Stomach (tissue), 9 donors: Measurements from ENCODE around the gene PLXNB2. TPM values are rescaled to one million over a fixed set of nuclear protein-coding genes. Genes with fewer than 3 reads are reported as not detected.

Experiments
- DNase-seq, 2 donors: peaks; one replicate each; pipeline versions ENCODE4 v3.0.0 to v3.0.0-alpha.2; 2013 to 2019
- H3K27ac ChIP-seq, 5 donors: fragments of 200-600 bp in 4 of 5; sonication (generic) in 4 of 5; one replicate each; pipeline ENCODE4 v1.5.1; 2013 to 2019; ENCODE audit warnings: mild to moderate bottlenecking in 1 of 5, moderate library complexity in 1 of 5
- H3K27me3 ChIP-seq, 3 donors: fragments of 200-600 bp; sonication (generic); one replicate each; pipeline ENCODE4 v1.5.1; 2017 to 2019; ENCODE audit warnings: mixed run types in 1 of 3
- H3K36me3 ChIP-seq, 4 donors: fragments of 200-600 bp; sonication (generic); 1 replicate in 3 of 4; 2 replicates in 1 of 4; pipeline ENCODE4 v1.5.1; 2016 to 2019
- H3K4me1 ChIP-seq, 4 donors: fragments of 200-600 bp; sonication (generic); one replicate each; pipeline ENCODE4 v1.5.1; 2016 to 2019
- H3K4me3 ChIP-seq, 4 donors: fragments of 200-600 bp; sonication (generic) in 3 of 4; one replicate each; pipeline ENCODE4 v1.5.1; 2016 to 2019; ENCODE audit warnings: mild to moderate bottlenecking in 1 of 4
- H3K9me3 ChIP-seq, 4 donors: fragments of 200-600 bp; sonication (generic); one replicate each; pipeline ENCODE4 v1.5.1; 2016 to 2019
- EP300 ChIP-seq: sonication (generic); formaldehyde crosslinking; IDR thresholded peaks from one replicate; pipeline ENCODE4 v1.6.1; 2017; ENCODE audit warnings: antibody characterized with exemption
- POLR2A ChIP-seq, 4 donors: fragments of 450-650 bp; IDR thresholded peaks; one replicate each; pipeline ENCODE4 v1.6.1; 2016; ENCODE audit warnings: antibody characterized with exemption in 4 of 4, control low read depth in 2 of 4, mild to moderate bottlenecking in 1 of 4, moderate library complexity in 1 of 4
- POLR2AphosphoS5 ChIP-seq, 3 donors: sonication (generic); formaldehyde crosslinking; IDR thresholded peaks; one replicate each; pipeline ENCODE4 v1.6.1; 2016; ENCODE audit warnings: antibody characterized with exemption in 3 of 3
- WGBS, 5 donors: extraction: QIAGEN DNeasy Blood & Tissue Kit in 3 of 5; methylation state at CpG; one replicate each; pipeline versions ENCODE4 v1.1.5 to v1.1.7; 2013 to 2018; 5-methylcytosine and 5-hydroxymethylcytosine counted together
- intact Hi-C: fragments of 100-400 bp; cut with DNase I; formaldehyde crosslinking; loops from one replicate; pipeline ENCODE4 v1.15.1; 2023; ENCODE audit warnings: low total_unique reads
- polyA plus RNA-seq, 3 donors: library from polyadenylated mRNA; stranded (reverse); fragments of 200-250 nt; gene quantifications; one replicate each; pipeline ENCODE4 v1.2.3, GENCODE V29; 2013
- total RNA-seq, 5 donors: library from RNA; depleted of rRNA; stranded (reverse); fragments of >200 nt; gene quantifications; one replicate each; pipeline versions ENCODE4 v1.1.0 to v1.2.3, GENCODE V29; 2014 to 2016
- TF ChIP-seq, protein P1 (sequence below), 7 experiments: fragments of 450-650 bp in 4 of 7; fragments of 200-600 bp in 3 of 7; sonication (generic) in 3 of 7; IDR thresholded peaks; one replicate each; pipeline ENCODE4 v1.5.1; 2016 to 2019; ENCODE audit warnings: antibody characterized with exemption in 7 of 7, control low read depth in 2 of 7, mild to moderate bottlenecking in 1 of 7
- donor health status: healthy with polysubstance abuse.
- donor health status: Bipolar disorder and iron deficiency.
- donor health status: healthy.

Gene PLXNB2
- total and polyA plus RNA-seq, 8 donors: 50.3 to 648 (median 269) TPM

DNA sequence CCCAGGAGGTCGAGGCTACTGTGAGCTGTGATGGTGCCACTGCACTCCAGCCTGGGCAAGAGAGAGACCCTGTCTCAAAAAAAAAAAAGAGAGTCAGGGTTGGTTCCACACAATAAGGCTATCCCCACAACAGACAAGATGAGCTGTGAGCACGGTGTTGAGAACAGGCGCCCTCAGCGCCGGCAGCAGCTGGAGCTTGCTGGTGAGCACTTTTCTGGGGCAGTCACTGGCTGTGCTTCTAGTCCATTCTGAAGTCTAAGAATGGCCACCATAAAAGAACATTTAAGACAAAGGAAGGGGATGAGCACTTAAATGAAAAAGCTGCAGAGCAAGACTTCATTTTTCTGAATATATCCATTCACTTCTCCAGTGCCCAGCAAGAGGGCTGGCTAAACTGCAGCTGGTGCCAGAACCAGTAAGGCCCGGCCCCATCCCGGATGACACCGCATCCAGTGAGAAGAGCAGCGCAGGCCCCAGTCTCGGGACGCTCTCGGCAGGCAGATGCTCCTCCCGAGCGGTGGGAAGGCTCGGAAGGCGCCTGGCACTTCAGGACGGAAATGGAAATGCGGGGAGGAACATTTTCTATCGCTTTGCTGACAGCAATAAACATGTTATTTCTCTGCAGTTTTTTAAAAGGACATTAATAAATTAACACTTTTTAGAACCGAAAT, 74.8 kb downstream of the PLXNB2 start:
- no peak for TF ChIP-seq EP300
- TF ChIP-seq, protein P1, sequence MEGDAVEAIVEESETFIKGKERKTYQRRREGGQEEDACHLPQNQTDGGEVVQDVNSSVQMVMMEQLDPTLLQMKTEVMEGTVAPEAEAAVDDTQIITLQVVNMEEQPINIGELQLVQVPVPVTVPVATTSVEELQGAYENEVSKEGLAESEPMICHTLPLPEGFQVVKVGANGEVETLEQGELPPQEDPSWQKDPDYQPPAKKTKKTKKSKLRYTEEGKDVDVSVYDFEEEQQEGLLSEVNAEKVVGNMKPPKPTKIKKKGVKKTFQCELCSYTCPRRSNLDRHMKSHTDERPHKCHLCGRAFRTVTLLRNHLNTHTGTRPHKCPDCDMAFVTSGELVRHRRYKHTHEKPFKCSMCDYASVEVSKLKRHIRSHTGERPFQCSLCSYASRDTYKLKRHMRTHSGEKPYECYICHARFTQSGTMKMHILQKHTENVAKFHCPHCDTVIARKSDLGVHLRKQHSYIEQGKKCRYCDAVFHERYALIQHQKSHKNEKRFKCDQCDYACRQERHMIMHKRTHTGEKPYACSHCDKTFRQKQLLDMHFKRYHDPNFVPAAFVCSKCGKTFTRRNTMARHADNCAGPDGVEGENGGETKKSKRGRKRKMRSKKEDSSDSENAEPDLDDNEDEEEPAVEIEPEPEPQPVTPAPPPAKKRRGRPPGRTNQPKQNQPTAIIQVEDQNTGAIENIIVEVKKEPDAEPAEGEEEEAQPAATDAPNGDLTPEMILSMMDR (IDR thresholded peaks at IDR 0.05): no peak
- H3K36me3 ChIP-seq: peaks cover 20 to 86% (median 76%) of the 10 kb centered on the region in 4 donors
- H3K4me3 ChIP-seq: no peak overlapping the region
- no peaks in the 10 kb centered on the region for H3K27me3 ChIP-seq
- intact Hi-C loops: no loop called here
- H3K9me3 ChIP-seq: no peaks in the 10 kb centered on the region
- peaks cover 0 to 7% (median 0%) of the 10 kb centered on the region in 4 donors for H3K4me1 ChIP-seq
- WGBS, 5 donors: 89 to 96% (median 94%) methylated on average over 20 of the region's 20 CpGs
- no peak overlapping the region for H3K27ac ChIP-seq
- no peak for DNase-seq

DNA sequence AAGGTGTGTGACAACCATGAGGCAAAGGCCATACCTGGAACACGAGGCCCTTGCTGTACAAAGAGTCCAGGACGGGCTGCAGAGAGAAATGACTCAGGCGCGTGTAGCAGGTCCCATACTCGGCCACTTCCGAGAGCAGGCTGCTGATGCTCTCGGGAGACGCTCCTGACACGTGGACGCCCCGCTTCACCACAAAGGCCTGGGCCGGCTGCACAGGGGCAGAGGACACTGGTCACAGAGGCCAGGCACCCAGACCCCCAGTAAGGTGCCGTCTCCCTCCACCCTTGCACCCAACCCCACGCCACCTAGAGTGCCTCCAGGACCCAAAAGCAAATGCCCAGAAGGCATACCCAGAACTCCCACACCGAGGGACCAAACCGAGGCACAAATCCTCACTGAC, 78.1 kb downstream of the PLXNB2 start:
- no peak for DNase-seq
- Histone ChIP-seq H3K9me3 (no peaks in the 10 kb centered on the region), H3K27ac (no peak overlapping the region), H3K4me1 (no peaks in the 10 kb centered on the region), H3K27me3 (no peaks in the 10 kb centered on the region), H3K36me3 (peaks cover 47 to 93% (median 88%) of the 10 kb centered on the region in 4 donors), H3K4me3 (no peak overlapping the region)
- intact Hi-C loops: no loop called here
- 87 to 96% (median 95%) methylated on average over 13 to 16 of the region's 16 CpGs for WGBS, 5 donors
- no peak for TF ChIP-seq POLR2AphosphoS5 (IDR thresholded peaks at IDR 0.05)
- no peak for TF ChIP-seq EP300
- TF ChIP-seq, protein P1 (IDR thresholded peaks at IDR 0.05): no peak
- no peak for TF ChIP-seq POLR2A (IDR thresholded peaks at IDR 0.05)

DNA sequence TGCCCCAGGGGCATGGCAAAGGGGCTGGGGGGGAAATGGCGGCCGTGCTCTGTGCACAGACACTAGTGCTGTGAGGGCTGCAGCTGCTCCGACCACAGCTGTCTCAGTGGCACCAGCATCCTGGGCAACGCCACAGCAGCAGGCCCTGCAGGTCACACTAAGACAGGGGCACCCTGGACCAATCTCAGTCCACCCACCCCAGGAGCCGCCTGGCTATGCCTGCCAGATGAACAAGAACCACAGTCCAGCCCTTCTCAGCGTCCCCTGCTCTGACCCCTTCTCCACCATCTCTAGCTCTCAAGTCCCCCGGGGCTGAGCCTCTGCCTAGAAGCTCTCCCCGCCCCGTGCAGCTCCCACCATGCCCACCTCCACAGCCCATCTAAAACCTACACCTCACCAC, 79.1 kb downstream of the PLXNB2 start:
- TF ChIP-seq, protein P1 (IDR thresholded peaks at IDR 0.05): no peak
- TF ChIP-seq POLR2AphosphoS5 (IDR thresholded peaks at IDR 0.05): no peak
- Histone ChIP-seq H3K4me3 (no peak overlapping the region), H3K27ac (no peak overlapping the region), H3K36me3 (peaks cover 56 to 97% (median 95%) of the 10 kb centered on the region in 4 donors), H3K9me3 (no peaks in the 10 kb centered on the region), H3K4me1 (no peaks in the 10 kb centered on the region), H3K27me3 (no peaks in the 10 kb centered on the region)
- WGBS, 5 donors: 94 to 100% (median 98%) methylated on average over 4 to 9 of the region's 9 CpGs
- no peak for DNase-seq
- intact Hi-C loops: no loop called here

DNA sequence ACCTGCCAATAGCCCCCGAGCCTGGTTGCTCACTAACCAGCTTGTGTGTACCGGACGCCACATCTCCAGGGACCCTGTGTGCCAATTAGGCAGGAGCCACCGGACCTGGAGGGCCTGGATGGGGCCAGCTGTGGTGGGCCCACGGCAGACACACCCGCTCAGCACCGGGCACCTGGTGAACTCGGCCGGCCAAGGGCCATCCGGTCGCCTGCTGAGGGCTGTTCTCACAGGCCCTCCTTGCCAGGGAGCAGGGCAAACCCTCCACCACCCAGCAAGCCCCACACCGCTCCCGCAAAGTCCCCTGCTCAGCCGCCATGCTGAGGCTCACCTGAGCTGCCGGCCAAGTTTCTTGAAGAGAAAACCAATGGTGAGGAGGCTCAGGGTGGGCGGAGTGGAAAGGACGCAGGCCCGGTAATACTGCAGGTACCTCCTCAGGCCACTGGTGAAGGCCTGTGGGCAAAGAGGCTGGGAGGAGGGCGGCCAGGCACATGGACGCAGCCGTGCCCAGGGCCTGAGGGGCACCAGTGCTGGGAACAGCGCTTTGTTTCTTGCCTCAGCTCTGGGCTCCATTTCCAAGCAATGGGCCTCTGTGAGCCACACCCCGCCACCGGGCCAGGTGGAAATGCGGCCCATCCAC, 79.7 kb downstream of the PLXNB2 start:
- 88 to 94% (median 94%) methylated on average over 12 to 25 of the region's 25 CpGs for WGBS, 5 donors
- Histone ChIP-seq H3K27ac (no peak overlapping the region), H3K4me1 (no peaks in the 10 kb centered on the region), H3K9me3 (no peaks in the 10 kb centered on the region), H3K4me3 (no peak overlapping the region), H3K36me3 (peaks cover 60 to 97% (median 95%) of the 10 kb centered on the region in 4 donors), H3K27me3 (no peaks in the 10 kb centered on the region)
- TF ChIP-seq POLR2A (IDR thresholded peaks at IDR 0.05): no peak
- TF ChIP-seq POLR2AphosphoS5 (IDR thresholded peaks at IDR 0.05): no peak
- TF ChIP-seq EP300: no peak
- TF ChIP-seq, protein P1 (IDR thresholded peaks at IDR 0.05): no peak
- intact Hi-C loops: no loop called here
- DNase-seq: no peak
